H9 (cell line): ENCODE measurements around the gene PTCD1. TPM values are rescaled to one million over a fixed set of nuclear protein-coding genes. Genes with fewer than 3 reads are reported as not detected.

Experiments
- DNase-seq: peaks from one replicate; pipeline ENCODE4 v3.0.0-alpha.2; 2017
- H2AFZ ChIP-seq: one replicate; pipeline ENCODE4 v1.6.1; 2013; ENCODE audit warnings: mild to moderate bottlenecking, low read length, control low read depth, moderate library complexity
- H2AK5ac ChIP-seq: 2 replicates; pipeline ENCODE4 v1.6.1; 2013; ENCODE audit warnings: low read length, control low read depth, mixed read lengths; ENCODE audit not compliant: insufficient read length
- H2BK120ac ChIP-seq: one replicate; pipeline ENCODE4 v1.6.1; 2013; ENCODE audit warnings: low read depth, mild to moderate bottlenecking, low read length, control low read depth, inconsistent platforms; ENCODE audit not compliant: poor library complexity, severe bottlenecking
- H2BK12ac ChIP-seq: 2 replicates; pipeline ENCODE4 v1.6.1; 2013; ENCODE audit warnings: low read length, control low read depth, mixed read lengths, low read depth; ENCODE audit not compliant: insufficient read length
- H2BK15ac ChIP-seq: 2 replicates; pipeline ENCODE4 v1.6.1; 2013; ENCODE audit warnings: low read depth, low read length, control low read depth
- H2BK20ac ChIP-seq: one replicate; pipeline ENCODE4 v1.6.1; 2013; ENCODE audit warnings: low read depth, mild to moderate bottlenecking, low read length, control low read depth, inconsistent platforms; ENCODE audit not compliant: poor library complexity, severe bottlenecking
- H2BK5ac ChIP-seq: 2 replicates; pipeline ENCODE4 v1.6.1; 2013; ENCODE audit warnings: low read length, control low read depth, mixed read lengths; ENCODE audit not compliant: insufficient read length
- H3K14ac ChIP-seq: 2 replicates; pipeline ENCODE4 v1.6.1; 2013; ENCODE audit warnings: low read length, control low read depth; ENCODE audit not compliant: insufficient read depth
- H3K18ac ChIP-seq: 2 replicates; pipeline ENCODE4 v1.6.1; 2013; ENCODE audit warnings: low read depth, mild to moderate bottlenecking, mixed read lengths, low read length, control low read depth; ENCODE audit not compliant: insufficient read length
- H3K23ac ChIP-seq: 2 replicates; pipeline ENCODE4 v1.6.1; 2013; ENCODE audit warnings: low read length, control low read depth, mixed read lengths, low read depth; ENCODE audit not compliant: insufficient read length
- H3K23me2 ChIP-seq: 2 replicates; pipeline ENCODE4 v1.6.1; 2013; ENCODE audit warnings: low read depth, mild to moderate bottlenecking, mixed read lengths, low read length, control low read depth; ENCODE audit not compliant: insufficient read length, poor library complexity, severe bottlenecking
- H3K27ac ChIP-seq: 2 replicates; pipeline ENCODE4 v1.5.1; 2013; ENCODE audit warnings: low read length, control low read depth, mixed read lengths, low read depth; ENCODE audit not compliant: insufficient read length
- H3K27me3 ChIP-seq: 2 replicates; pipeline ENCODE4 v1.6.1; 2013; ENCODE audit warnings: low read length, control low read depth, inconsistent platforms; ENCODE audit not compliant: insufficient read depth
- H3K4ac ChIP-seq: 2 replicates; pipeline ENCODE4 v1.6.1; 2013; ENCODE audit warnings: low read depth, mild to moderate bottlenecking, control low read depth, inconsistent platforms, low read length, moderate library complexity
- H3K4me1 ChIP-seq: 2 replicates; pipeline ENCODE4 v1.6.1; 2013; ENCODE audit warnings: low read length, control low read depth, inconsistent platforms; ENCODE audit not compliant: insufficient read depth
- H3K4me2 ChIP-seq: 2 replicates; pipeline ENCODE4 v1.6.1; 2013; ENCODE audit warnings: low read length, control low read depth, mixed read lengths; ENCODE audit not compliant: insufficient read length, insufficient read depth
- H3K56ac ChIP-seq: 2 replicates; pipeline ENCODE4 v1.6.1; 2013; ENCODE audit warnings: low read depth, mild to moderate bottlenecking, mixed read lengths, low read length, control low read depth; ENCODE audit not compliant: insufficient read length
- H3K79me1 ChIP-seq: 2 replicates; pipeline ENCODE4 v1.6.1; 2013; ENCODE audit warnings: low read depth, mild to moderate bottlenecking, moderate library complexity, low read length, control low read depth, inconsistent platforms; ENCODE audit not compliant: insufficient read depth, poor library complexity, severe bottlenecking
- H3K79me2 ChIP-seq: 2 replicates; pipeline ENCODE4 v1.6.1; 2013; ENCODE audit warnings: low read length, control low read depth, inconsistent platforms; ENCODE audit not compliant: insufficient read depth
- H3K9ac ChIP-seq: 2 replicates; pipeline ENCODE4 v1.6.1; 2013; ENCODE audit warnings: low read length, control low read depth, mixed read lengths; ENCODE audit not compliant: insufficient read length; ENCODE audit errors: extremely low read depth
- H3K9me3 ChIP-seq: one replicate; pipeline ENCODE4 v1.6.1; 2013; ENCODE audit warnings: low read depth, low read length, inconsistent platforms; ENCODE audit not compliant: control insufficient read depth
- H3T11ph ChIP-seq: one replicate; pipeline ENCODE4 v1.6.1; 2013; ENCODE audit warnings: mild to moderate bottlenecking, low read length, control low read depth, inconsistent platforms
- H4K20me1 ChIP-seq: one replicate; pipeline ENCODE4 v1.6.1; 2013; ENCODE audit not compliant: control insufficient read depth, insufficient read length, insufficient read depth
- H4K5ac ChIP-seq: 2 replicates; pipeline ENCODE4 v1.6.1; 2013; ENCODE audit warnings: low read depth, mild to moderate bottlenecking, mixed read lengths, low read length, control low read depth; ENCODE audit not compliant: insufficient read length
- H4K8ac ChIP-seq: replicated peaks from 2 replicates; pipeline ENCODE4 v1.6.1; 2013; ENCODE audit warnings: low read length, control low read depth, mixed read lengths, low read depth; ENCODE audit not compliant: insufficient read length
- H4K91ac ChIP-seq: 2 replicates; pipeline ENCODE4 v1.6.1; 2013; ENCODE audit warnings: low read depth, mild to moderate bottlenecking, moderate library complexity, mixed read lengths, low read length, control low read depth; ENCODE audit not compliant: insufficient read length
- H3K27ac Mint-ChIP-seq, 3 experiments: 2 replicates in 2 of 3; 3 replicates in 1 of 3; pipeline ENCODE4 v1.8.0; 2020 to 2021; ENCODE audit warnings: mixed read lengths in 3 of 3, mild to moderate bottlenecking in 1 of 3, moderate library complexity in 1 of 3
- H3K27me3 Mint-ChIP-seq: 2 replicates; pipeline ENCODE4 v1.8.0; 2021; ENCODE audit warnings: low read depth, mild to moderate bottlenecking, moderate library complexity, mixed read lengths
- H3K36me3 Mint-ChIP-seq, 3 experiments: 2 replicates in 2 of 3; 3 replicates in 1 of 3; pipeline ENCODE4 v1.8.0; 2020 to 2021; ENCODE audit warnings: low read depth in 3 of 3, mixed read lengths in 3 of 3; ENCODE audit not compliant: insufficient read depth in 1 of 3
- H3K4me1 Mint-ChIP-seq, 2 experiments: 2 replicates each; pipeline ENCODE4 v1.8.0; 2020; ENCODE audit warnings: mixed read lengths in 2 of 2
- H3K4me3 Mint-ChIP-seq, 2 experiments: 2 replicates in 1 of 2; 3 replicates in 1 of 2; pipeline ENCODE4 v1.8.0; 2020 to 2021; ENCODE audit warnings: mild to moderate bottlenecking in 2 of 2, mixed read lengths in 2 of 2, moderate library complexity in 1 of 2
- H3K9me3 Mint-ChIP-seq, 2 experiments: 2 replicates in 1 of 2; 3 replicates in 1 of 2; pipeline ENCODE4 v1.8.0; 2020; ENCODE audit warnings: mild to moderate bottlenecking in 2 of 2, mixed read lengths in 2 of 2, moderate library complexity in 1 of 2
- WGBS: extraction: QIAGEN DNeasy Blood & Tissue Kit; methylation state at CpG from one replicate; pipeline ENCODE4 v1.1.7; 2013; ENCODE audit warnings: missing lambda C conversion rate, low lambda C conversion rate, mixed read lengths; ENCODE audit not compliant: insufficient read length; ENCODE audit errors: extremely low coverage; 5-methylcytosine and 5-hydroxymethylcytosine counted together
- total RNA-seq: library from RNA; stranded (reverse); gene quantifications from 2 replicates; pipeline ENCODE4 v1.2.1, GENCODE V29; 2021
- TF ChIP-seq, protein P1 (sequence below): fragments of 200-600 bp; sonication (generic); conservative IDR thresholded peaks from 3 replicates; pipeline ENCODE4 v1.8.0; 2021; ENCODE audit warnings: antibody characterized with exemption, mild to moderate bottlenecking

The PTCD1 gene
- total RNA-seq, 1 experiment from 2014 or later = 12.8 TPM

DNA sequence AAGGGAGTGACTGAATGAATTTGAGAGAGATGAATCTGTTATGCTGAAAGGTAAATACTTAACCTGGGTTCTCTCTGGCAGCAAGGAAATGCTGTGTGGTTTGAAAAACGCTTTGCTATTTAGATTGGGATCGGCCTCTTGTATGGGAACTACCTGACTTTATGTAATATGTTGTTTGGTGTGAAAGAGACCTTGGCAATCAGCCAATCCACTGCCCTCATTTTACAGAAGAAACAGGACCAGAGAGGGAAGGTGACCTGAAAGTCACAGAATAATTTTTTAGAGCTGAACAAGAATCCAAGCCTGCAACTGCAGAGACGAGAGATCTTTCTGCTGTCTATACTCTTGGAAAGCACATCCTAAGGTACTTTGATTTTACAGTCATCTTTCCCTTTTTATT is 28.8 kb downstream of the PTCD1 start:
- H2BK12ac ChIP-seq = no peak overlapping the region
- Mint-ChIP-seq H3K36me3 (peaks cover 36 to 58% (median 49%) of the 10 kb centered on the region in 3 experiments; a peak in 6 of 7 replicates), H3K4me1 (peaks cover 19 to 23% of the 10 kb centered on the region in 2 experiments), H3K9me3 (peaks cover 1% of the 10 kb centered on the region in 2 experiments; a peak in 2 of 5 replicates), H3K27ac (peak overlapping the region in 2 of 3 experiments; percentile 82 to 99; a peak in 1 of 7 replicates), H3K27me3 (no peaks in the 10 kb centered on the region), H3K4me3 (peak overlapping the region; percentile 95 to 96)
- H3K56ac ChIP-seq = no peak overlapping the region
- WGBS = no CpG with 5 or more reads among the region's 3 CpGs
- H3K23ac ChIP-seq = no peak overlapping the region
- peaks cover 16% of the 10 kb centered on the region for H3K23me2 ChIP-seq
- H2BK15ac ChIP-seq = no peak overlapping the region
- H4K20me1 ChIP-seq = no peaks in the 10 kb centered on the region
- no peak overlapping the region for H3K4ac ChIP-seq
- no peak overlapping the region for H3K9ac ChIP-seq
- H3K4me1 ChIP-seq = no peaks in the 10 kb centered on the region
- H2AK5ac ChIP-seq = no peak overlapping the region
- no peak for DNase-seq
- H3K14ac ChIP-seq = no peak overlapping the region
- no peak overlapping the region for H2BK20ac ChIP-seq
- H2AFZ ChIP-seq = no peak overlapping the region
- TF ChIP-seq, protein P1, sequence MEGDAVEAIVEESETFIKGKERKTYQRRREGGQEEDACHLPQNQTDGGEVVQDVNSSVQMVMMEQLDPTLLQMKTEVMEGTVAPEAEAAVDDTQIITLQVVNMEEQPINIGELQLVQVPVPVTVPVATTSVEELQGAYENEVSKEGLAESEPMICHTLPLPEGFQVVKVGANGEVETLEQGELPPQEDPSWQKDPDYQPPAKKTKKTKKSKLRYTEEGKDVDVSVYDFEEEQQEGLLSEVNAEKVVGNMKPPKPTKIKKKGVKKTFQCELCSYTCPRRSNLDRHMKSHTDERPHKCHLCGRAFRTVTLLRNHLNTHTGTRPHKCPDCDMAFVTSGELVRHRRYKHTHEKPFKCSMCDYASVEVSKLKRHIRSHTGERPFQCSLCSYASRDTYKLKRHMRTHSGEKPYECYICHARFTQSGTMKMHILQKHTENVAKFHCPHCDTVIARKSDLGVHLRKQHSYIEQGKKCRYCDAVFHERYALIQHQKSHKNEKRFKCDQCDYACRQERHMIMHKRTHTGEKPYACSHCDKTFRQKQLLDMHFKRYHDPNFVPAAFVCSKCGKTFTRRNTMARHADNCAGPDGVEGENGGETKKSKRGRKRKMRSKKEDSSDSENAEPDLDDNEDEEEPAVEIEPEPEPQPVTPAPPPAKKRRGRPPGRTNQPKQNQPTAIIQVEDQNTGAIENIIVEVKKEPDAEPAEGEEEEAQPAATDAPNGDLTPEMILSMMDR = no peak
- no peak overlapping the region for H4K8ac ChIP-seq
- no peaks in the 10 kb centered on the region for H3K9me3 ChIP-seq
- H3K4me2 ChIP-seq = peak overlapping the region; percentile 91
- H3K27me3 ChIP-seq = no peaks in the 10 kb centered on the region
- H3K79me2 ChIP-seq = peaks cover 31% of the 10 kb centered on the region
- H3K27ac ChIP-seq = peak overlapping the region; percentile 94
- peaks cover 9% of the 10 kb centered on the region for H3K79me1 ChIP-seq
- H3T11ph ChIP-seq = no peak overlapping the region
- H4K5ac ChIP-seq = no peak overlapping the region
- H3K18ac ChIP-seq = no peak overlapping the region
- no peak overlapping the region for H2BK5ac ChIP-seq
- H4K91ac ChIP-seq = no peak overlapping the region
- no peak overlapping the region for H2BK120ac ChIP-seq
